Renal cortex interstitium (tissue), 11 donors: Measurements from ENCODE around the gene PDE9A. TPM values are rescaled to one million over a fixed set of nuclear protein-coding genes. Genes with fewer than 3 reads are reported as not detected.

Experiments used
- DNase-seq, 11 donors: peaks; one replicate each; pipeline ENCODE4 v3.0.0-alpha.2; 2013; ENCODE audit warnings: low read depth in 9 of 11, low spot score in 4 of 11; ENCODE audit errors: extremely low read depth in 1 of 11
- polyA plus RNA-seq, 3 donors: library from polyadenylated mRNA; unstranded; fragments of 120-200 nt; gene quantifications; one replicate each; pipeline ENCODE4 v1.2.1, GENCODE V29; 2013; ENCODE audit not compliant: insufficient read length in 3 of 3

PDE9A gene
- polyA plus RNA-seq, 3 donors: 37.5 to 54.3 (median 43.1) TPM

- no peak for DNase-seq
Observed at GRCh38 chr21:42739061-42739931, 85.9 kb downstream of the PDE9A start.

DNA sequence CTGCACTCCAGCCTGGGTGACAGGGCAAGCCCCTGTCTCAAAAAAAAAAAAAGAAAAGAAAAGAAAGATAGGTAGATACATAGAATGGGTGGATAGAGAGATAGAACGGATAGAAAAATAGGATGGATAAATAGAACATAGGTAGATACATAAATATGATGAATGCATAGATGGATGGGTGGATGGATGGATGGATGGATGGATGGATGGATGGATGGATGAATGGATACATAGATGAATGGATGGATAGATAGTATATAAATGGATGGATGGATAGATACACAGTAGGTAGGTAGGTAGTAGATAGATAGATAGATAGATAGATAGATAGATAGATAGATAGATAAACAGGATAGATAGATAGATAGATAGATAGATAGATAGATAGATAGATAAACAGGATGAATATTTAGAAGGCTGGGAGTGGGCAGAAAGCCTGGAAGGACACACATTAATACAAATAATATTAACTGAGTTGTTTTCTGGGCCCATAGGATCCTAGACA lies 87.0 kb downstream of the PDE9A start:
- DNase-seq: no peak

GRCh38 chr21:42741066-42741465 lies 87.6 kb downstream of the PDE9A start:
- DNase-seq: no peak

- DNase-seq: no peak
Observed at GRCh38 chr21:42744520-42745445, 91.4 kb downstream of the PDE9A start.

GRCh38 chr21:42745511-42746239 lies 92.3 kb downstream of the PDE9A start:
- DNase-seq: no peak

DNA sequence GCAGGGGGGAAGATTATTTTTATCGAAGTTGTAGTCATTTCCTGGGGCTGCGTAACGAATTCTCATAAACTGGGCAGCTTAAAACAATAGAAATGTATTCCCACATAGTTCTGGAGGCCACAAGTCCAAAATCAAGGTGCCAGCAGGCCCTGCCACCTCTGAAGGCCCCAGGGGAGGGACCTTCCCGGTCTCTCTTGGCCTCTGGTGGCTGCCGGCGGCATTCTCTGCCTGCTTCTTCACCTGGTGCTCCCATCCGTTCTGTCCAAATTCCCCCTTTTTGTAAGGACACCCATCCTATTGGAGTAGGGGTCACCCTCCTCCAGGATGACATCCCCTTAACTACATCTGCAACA lies 92.8 kb downstream of the PDE9A start:
- no peak for DNase-seq

DNA sequence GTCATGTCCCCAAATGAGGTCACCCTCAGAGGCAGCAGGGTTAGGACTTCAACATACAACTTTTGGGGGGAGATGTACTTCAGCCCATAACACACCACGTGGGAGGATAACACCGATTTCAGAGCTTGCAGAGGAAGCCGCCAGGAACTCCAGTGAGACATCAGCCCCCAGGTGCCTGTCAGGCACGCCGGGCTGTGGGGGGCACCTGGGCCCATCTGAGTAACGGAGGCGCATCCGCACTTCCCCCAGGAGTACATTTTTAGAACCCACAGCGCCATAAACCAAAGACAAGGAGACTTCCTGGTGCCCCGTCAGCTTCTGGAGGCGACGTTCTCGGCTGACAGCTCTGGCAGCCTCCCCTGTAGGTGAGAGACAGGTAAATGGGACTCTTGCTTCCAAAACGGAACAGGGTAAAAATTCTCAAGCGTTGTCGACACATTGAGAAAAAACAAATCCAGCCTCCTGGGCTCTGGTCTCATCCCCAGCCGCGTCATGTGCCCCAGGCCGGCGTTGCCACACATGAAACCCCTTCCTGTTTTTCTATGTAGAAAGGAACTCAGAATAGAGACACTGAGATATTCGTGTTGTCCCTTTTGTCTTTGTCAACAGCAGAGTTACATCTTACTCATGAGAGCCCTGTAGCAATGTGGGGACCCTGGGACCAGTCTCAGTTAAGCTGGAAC lies 93.3 kb downstream of the PDE9A start:
- no peak for DNase-seq

DNA sequence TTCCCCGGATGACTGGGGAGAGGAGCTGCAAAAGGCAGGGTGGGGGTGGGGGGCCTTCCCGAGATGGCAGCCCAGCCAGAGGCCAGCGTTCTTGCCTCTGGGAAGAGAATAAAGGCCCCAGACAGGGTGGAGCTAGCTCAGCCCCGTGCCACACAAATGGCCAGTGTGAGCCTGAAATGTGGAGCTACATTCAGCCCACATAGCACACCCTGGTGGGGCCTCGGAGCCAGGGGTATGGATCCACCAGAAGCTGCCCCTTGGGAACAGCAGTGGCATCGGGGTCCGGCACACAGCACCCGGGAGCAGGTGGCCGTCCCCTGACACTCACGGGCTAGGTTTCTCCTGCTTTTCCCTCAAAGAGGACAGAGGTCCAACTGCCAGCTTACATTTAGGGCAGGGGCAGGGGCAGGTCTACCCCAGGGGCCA lies 93.9 kb downstream of the PDE9A start:
- no peak for DNase-seq

DNA sequence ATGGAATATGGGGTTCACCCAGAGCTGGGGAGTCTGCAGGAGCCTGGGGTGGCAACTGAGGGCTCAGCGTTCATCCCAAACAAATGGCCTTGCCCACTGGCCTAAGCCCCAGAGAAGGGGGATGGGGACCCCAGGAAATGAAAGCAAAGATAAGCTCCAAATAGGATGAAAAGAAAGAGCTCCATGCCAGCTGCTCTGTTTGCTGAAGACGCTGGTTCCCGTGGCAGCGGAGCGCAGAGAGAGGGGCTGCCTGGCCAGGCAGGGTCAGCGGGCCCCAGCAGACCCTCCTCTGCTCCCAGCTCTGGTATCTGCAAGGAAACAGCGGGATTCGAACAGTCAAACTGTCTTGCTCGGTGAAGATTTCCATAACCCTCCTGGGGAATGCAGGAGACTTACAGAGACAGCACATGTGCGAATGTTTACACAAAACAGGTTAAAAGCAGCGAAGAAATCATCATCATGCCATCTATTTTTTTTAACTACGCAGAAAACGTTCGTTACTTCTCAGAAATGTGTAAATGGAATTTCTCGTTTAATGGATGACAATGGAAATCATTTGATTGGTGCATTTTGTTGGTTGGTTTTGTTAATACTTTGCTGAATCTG lies 94.4 kb downstream of the PDE9A start:
- no peak for DNase-seq

- DNase-seq: no peak
Observed at GRCh38 chr21:42748620-42749176, 95.3 kb downstream of the PDE9A start.

DNA sequence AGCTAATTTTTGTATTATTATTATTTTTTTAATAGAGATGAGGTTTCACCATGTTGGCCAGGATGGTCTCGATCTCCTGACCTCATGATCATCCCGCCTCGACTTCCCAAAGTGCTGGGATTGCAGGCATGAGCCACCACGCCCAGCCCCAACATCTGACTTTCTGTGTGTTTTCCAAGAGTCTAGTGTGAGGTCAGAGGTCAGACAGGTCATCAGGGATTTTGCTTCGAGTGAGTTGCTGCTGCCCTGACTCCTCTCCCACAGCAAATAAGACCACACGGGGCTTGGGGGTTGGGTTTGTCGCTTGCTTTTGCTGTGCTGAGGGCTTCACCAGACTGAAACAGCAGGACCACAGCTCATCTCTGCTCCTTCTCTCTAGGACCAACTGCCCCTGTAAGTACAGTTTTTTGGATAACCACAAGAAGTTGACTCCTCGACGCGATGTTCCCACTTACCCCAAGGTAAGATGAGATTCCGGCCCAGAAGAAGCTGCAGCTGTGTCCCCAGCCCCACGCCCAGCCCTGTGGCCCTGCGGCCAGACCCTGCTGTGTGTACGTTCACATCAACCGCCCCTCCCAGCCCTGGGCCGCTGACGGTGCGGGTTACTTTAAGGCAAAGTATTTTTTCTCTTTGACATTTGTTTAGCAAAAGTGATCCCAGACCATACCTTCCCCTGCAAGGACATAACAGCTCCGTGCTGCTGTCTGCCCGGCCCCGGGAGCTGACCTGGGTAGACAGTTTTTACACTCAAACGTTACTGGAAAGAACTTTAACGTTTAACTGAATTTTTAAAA lies 97.5 kb downstream of the PDE9A start:
- DNase-seq: no peak

- DNase-seq: no peak
Observed at GRCh38 chr21:42751866-42752265, 98.4 kb downstream of the PDE9A start.

DNA sequence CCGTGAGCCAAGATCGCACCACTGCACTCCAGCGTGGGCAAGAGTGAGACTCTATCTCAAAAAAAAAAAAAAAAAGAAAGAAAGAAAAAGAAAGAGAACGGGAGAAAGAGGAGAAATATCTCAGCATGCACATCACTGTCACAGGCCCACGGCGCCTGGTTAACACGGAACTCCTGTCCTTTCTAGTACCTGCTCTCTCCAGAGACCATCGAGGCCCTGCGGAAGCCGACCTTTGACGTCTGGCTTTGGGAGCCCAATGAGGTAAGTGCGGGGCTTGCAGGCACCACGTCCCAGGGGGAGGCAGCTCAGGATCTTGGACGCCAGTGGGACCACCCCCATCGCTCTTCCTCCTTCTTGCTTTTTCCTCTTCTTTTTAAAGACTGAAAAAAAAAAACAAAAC lies 100.4 kb downstream of the PDE9A start:
- DNase-seq: no peak

DNA sequence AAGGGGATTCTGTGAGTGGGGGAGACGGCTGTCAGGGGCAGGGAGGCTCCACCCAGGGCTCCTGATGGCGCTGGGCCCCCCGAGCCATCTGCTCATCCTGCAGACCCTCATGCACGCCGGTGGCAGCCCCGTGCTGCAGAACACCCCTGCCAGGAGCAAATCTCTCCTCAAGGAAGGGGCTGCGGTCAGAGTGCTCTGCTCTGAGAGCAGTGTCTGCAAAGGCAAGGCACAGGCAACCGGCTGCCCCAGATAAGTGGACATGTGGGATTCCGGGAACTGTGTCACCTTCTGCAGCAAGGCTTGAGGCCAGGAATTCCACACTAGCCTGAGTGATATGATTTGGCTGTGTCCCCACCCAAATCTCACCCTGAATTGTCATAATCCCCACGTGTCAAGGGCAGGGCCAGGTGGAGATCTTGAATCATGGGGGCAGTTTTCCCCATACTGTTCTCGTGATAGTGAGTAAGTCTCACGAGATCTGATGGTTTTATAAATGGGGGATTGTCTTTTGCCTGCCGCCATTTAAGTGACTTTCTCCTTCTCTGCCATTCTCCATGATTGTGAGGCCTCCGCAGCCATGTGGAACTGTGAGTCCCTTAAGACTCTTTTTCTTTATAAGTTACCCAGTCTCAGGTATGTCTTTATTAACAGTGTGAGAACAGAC lies 101.0 kb downstream of the PDE9A start:
- DNase-seq: no peak

DNA sequence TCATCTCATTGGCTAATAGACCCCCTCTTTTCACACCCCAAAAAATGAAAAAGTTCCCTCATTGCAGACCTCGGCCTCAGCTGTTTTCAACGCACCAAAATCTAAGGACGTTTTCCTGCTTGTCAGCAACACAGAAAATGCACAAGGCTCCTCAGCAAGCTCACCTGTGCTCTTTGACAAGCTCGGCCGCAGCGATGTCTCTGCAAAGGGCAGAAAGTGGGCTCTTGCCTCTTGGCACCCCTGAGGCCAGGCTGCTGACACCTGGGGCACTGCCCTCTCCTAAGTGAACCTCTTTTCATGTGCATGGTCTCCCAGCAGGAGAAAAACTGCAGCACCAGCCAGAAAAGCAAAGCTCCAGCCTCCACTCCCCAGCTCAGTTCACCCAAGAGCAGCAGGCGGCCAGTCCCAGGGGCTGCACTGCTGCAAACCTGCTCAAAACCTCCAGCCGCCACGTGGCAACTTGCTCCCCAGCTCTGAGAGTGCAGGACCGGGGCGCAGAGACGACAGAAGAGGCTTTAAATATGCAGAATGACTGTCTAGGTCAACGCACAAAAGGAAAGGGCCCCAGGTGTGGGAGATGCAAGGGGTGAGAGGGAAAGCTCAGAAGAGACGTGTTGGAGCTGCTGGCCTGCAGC lies 101.7 kb downstream of the PDE9A start:
- DNase-seq: no peak
